Measurements from ENCODE around the gene ABHD1.
A peak's percentile ranks its signal among the peaks of the same experiment; 100 is the strongest.
"Not testable (repeated sequence)": the region's sequence is repeated elsewhere in the genome, so short reads cannot be mapped to it uniquely, and the experiment has no call there.

The ABHD1 gene

GRCh38 chr2:27123302-27124150 lies at the start of gene ABHD1:
Gene ABHD1, plus strand, starts transcription at chr2:27123815. Its CDS starts 134 bp downstream, at chr2:27123949.
- no peak for DNase-seq (ENCODE audit: extremely low spot score, insufficient read length, low read depth)
- no peak for FAIRE-seq

GRCh38 chr2:27074738-27075565 lies 48.7 kb upstream of the ABHD1 start:
- DNase-seq (ENCODE audit: extremely low spot score, insufficient read length, low read depth) (no peak), FAIRE-seq (peak; percentile 80)

GRCh38 chr2:27075566-27075871 lies 48.1 kb upstream of the ABHD1 start:
- DNase-seq (ENCODE audit: extremely low spot score, insufficient read length, low read depth); FAIRE-seq: not testable (repeated sequence)

- DNase-seq (ENCODE audit: extremely low spot score, insufficient read length, low read depth) (no peak), FAIRE-seq (no peak)
These were observed 47.3 kb upstream of the ABHD1 start for GRCh38 chr2:27076323-27076722.

GRCh38 chr2:27077231-27077630 lies 46.4 kb upstream of the ABHD1 start:
- FAIRE-seq = no peak
- no peak for DNase-seq (ENCODE audit: extremely low spot score, insufficient read length, low read depth)

- FAIRE-seq (no peak), DNase-seq (ENCODE audit: extremely low spot score, insufficient read length, low read depth) (no peak)
These were observed 45.1 kb upstream of the ABHD1 start, which contains the start of gene EMILIN1 for GRCh38 chr2:27078267-27079194. Gene EMILIN1, plus strand, starts transcription at chr2:27078615. Its CDS starts 451 bp downstream, at chr2:27079066.

GRCh38 chr2:27079233-27080139 lies 44.1 kb upstream of the ABHD1 start:
- FAIRE-seq (no peak), DNase-seq (ENCODE audit: extremely low spot score, insufficient read length, low read depth) (no peak)

- DNase-seq (ENCODE audit: extremely low spot score, insufficient read length, low read depth) (no peak), FAIRE-seq (no peak)
These were observed 43.5 kb upstream of the ABHD1 start for GRCh38 chr2:27080140-27080469.

GRCh38 chr2:27080603-27080936 lies 43.0 kb upstream of the ABHD1 start:
- DNase-seq (ENCODE audit: extremely low spot score, insufficient read length, low read depth) = no peak
- no peak for FAIRE-seq

GRCh38 chr2:27081984-27082772 lies 41.4 kb upstream of the ABHD1 start:
- DNase-seq (ENCODE audit: extremely low spot score, insufficient read length, low read depth) = no peak
- no peak for FAIRE-seq

- no peak for FAIRE-seq
- DNase-seq (ENCODE audit: extremely low spot score, insufficient read length, low read depth) = no peak
These were observed 40.7 kb upstream of the ABHD1 start for GRCh38 chr2:27082773-27083409.

- FAIRE-seq = no peak
- DNase-seq (ENCODE audit: extremely low spot score, insufficient read length, low read depth) = no peak
These were observed 40.0 kb upstream of the ABHD1 start for GRCh38 chr2:27083410-27084296.

GRCh38 chr2:27084297-27085061 lies 39.1 kb upstream of the ABHD1 start:
- DNase-seq (ENCODE audit: extremely low spot score, insufficient read length, low read depth) (no peak), FAIRE-seq (no peak)

GRCh38 chr2:27085062-27085672 lies 38.4 kb upstream of the ABHD1 start:
- DNase-seq (ENCODE audit: extremely low spot score, insufficient read length, low read depth) = no peak
- no peak for FAIRE-seq

GRCh38 chr2:27085673-27086089 lies 37.9 kb upstream of the ABHD1 start:
- DNase-seq (ENCODE audit: extremely low spot score, insufficient read length, low read depth) = no peak
- no peak for FAIRE-seq

- FAIRE-seq = peak; percentile 91
- peak; percentile 93 for DNase-seq (ENCODE audit: extremely low spot score, insufficient read length, low read depth)
These were observed 37.4 kb upstream of the ABHD1 start for GRCh38 chr2:27086090-27086723.

Measured in GM18507 (cell line).